HUES6 (cell line): ENCODE data around the gene MYH15.
"Not testable (repeated sequence)": the region's sequence is repeated elsewhere in the genome, so short reads cannot be mapped to it uniquely, and the experiment has no call there.

Experiments
- H3K27ac ChIP-seq: 2 replicates; pipeline ENCODE4 v1.7.0; 2013; ENCODE audit warnings: low read depth, mild to moderate bottlenecking, low read length, inconsistent platforms
- H3K27me3 ChIP-seq: 2 replicates; pipeline ENCODE4 v1.6.1; 2013; ENCODE audit warnings: low read length; ENCODE audit not compliant: control insufficient read depth, insufficient read depth
- H3K36me3 ChIP-seq: 2 replicates; pipeline ENCODE4 v1.6.1; 2013; ENCODE audit warnings: low read length; ENCODE audit not compliant: control insufficient read depth, insufficient read depth
- H3K4me1 ChIP-seq: 2 replicates; pipeline ENCODE4 v1.6.1; 2013; ENCODE audit warnings: low read length; ENCODE audit not compliant: control insufficient read depth, insufficient read depth
- H3K4me3 ChIP-seq: 2 replicates; pipeline ENCODE4 v1.5.1; 2013; ENCODE audit warnings: low read depth, low read length
- H3K9ac ChIP-seq: one replicate; pipeline ENCODE4 v1.6.1; 2013; ENCODE audit warnings: mild to moderate bottlenecking, low read length
- H3K9me3 ChIP-seq: 2 replicates; pipeline ENCODE4 v1.6.1; 2013; ENCODE audit warnings: low read depth, low read length; ENCODE audit not compliant: control insufficient read depth, insufficient read depth

The MYH15 gene

DNA sequence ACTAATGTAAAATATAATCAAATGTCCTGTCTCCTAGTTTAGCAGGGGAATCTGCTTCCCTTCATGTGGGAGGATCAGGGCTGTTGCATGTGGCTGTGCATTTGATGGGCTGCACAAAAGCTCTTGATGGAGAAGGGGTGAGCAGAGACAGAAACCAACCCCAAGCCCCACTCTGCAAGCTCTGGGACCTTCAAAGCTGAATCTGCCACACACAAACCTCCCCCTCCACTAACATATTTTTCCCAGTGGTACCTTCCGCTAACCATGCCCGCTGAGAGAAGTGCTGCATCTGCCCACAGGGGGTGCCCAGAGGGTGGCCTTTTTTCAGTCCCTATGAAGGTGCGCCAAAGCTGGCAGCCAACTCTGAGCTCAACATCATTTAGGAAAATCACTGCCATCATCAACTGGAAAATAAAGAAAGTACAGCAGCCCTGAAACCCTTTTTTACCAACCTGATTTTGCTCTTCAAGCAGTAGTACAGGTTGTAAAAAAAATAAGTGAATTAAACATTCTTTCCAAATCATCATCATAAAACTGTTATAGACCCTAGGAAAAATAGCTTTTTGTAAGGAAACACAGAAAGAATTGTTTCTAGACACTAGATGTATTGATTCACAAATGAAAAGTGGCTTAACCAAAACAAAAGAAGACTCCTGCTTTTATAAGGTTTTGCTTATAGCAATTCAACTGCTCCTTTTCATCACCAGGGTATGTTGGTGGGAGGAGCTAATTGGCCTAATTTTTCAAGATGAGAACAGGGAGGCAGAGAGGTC lies 117.1 kb downstream of the MYH15 start:
- Histone ChIP-seq H3K4me3 (no peak overlapping the region), H3K36me3 (no peaks in the 10 kb centered on the region), H3K9me3 (no peaks in the 10 kb centered on the region), H3K4me1 (peaks cover 13% of the 10 kb centered on the region; the same call in 1 of the 2 replicates), H3K9ac (no peak overlapping the region), H3K27ac (no peak overlapping the region), H3K27me3 (no peaks in the 10 kb centered on the region)

DNA sequence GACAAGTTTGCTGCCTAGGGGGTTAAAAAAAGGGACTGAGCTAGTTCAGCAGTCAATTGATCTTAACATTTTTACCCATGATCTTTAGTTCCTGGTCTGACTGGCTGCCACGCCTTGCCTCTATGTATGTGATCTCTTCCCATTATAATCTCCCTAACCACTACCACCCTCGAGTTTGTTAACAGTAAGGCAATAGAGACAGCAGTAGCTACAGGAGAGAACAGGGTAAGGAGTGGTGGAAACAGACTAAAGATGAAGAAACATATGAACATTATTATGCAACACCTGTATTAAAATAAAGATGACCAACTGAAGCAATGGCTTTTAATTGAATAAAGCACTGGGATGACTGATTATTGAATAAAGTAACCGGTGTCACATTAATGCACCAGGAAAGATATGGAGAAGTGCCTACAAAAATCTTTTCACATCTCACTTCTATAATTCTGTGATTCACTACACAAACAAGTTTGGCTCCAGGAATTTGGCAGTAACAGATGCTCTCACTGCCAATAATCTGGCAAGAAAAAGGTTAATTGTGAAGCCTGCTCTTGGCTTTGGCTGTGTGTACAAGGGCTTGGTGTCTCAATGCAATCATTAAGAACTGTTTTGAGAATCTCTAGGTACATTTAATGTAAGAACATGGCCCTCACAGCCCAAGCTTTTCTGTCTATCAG lies 118.3 kb downstream of the MYH15 start:
- Histone ChIP-seq H3K4me3 (no peak overlapping the region), H3K9ac (no peak overlapping the region), H3K27ac (no peak overlapping the region), H3K27me3 (no peaks in the 10 kb centered on the region), H3K9me3 (no peaks in the 10 kb centered on the region), H3K4me1 (peaks cover 13% of the 10 kb centered on the region; the same call in 1 of the 2 replicates), H3K36me3 (no peaks in the 10 kb centered on the region)

- Histone ChIP-seq H3K9ac (no peak overlapping the region), H3K27ac (no peak overlapping the region), H3K4me3 (no peak overlapping the region), H3K9me3 (no peaks in the 10 kb centered on the region), H3K27me3 (no peaks in the 10 kb centered on the region), H3K4me1 (peaks cover 13% of the 10 kb centered on the region; the same call in 1 of the 2 replicates), H3K36me3 (no peaks in the 10 kb centered on the region)
Measured at GRCh38 chr3:108389372-108389771, 121.0 kb downstream of the MYH15 start.

GRCh38 chr3:108388136-108389132 lies 122.0 kb downstream of the MYH15 start:
- H3K4me1 ChIP-seq: peaks cover 13% of the 10 kb centered on the region; the same call in 1 of the 2 replicates
- H3K27ac ChIP-seq: no peak overlapping the region
- no peak overlapping the region for H3K4me3 ChIP-seq
- H3K36me3 ChIP-seq: no peaks in the 10 kb centered on the region
- no peaks in the 10 kb centered on the region for H3K27me3 ChIP-seq
- H3K9ac ChIP-seq: no peak overlapping the region
- H3K9me3 ChIP-seq: no peaks in the 10 kb centered on the region

DNA sequence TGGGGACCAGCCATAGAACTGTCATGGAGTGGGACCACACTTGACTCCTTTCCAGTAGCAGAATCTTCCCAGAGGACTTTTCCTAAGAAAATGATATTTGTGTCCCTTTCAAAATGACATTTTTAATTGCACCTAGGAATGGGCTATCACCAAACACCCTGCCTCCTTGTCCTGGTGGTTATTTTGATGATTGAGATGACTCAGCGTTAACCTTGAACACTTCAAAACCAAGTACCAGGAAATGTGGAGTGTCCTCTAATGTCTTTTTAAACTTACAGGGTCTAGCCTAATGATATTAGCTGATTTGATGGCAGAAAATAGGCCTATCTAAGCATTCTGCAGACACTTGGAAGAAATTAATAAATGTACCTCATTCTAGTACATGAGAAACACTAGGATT lies 123.3 kb downstream of the MYH15 start:
- no peak overlapping the region for H3K27ac ChIP-seq
- H3K4me3 ChIP-seq: no peak overlapping the region
- H3K9ac ChIP-seq: no peak overlapping the region
- no peaks in the 10 kb centered on the region for H3K36me3 ChIP-seq
- H3K4me1 ChIP-seq: peaks cover 13% of the 10 kb centered on the region; the same call in 1 of the 2 replicates
- no peaks in the 10 kb centered on the region for H3K9me3 ChIP-seq
- H3K27me3 ChIP-seq: no peaks in the 10 kb centered on the region

DNA sequence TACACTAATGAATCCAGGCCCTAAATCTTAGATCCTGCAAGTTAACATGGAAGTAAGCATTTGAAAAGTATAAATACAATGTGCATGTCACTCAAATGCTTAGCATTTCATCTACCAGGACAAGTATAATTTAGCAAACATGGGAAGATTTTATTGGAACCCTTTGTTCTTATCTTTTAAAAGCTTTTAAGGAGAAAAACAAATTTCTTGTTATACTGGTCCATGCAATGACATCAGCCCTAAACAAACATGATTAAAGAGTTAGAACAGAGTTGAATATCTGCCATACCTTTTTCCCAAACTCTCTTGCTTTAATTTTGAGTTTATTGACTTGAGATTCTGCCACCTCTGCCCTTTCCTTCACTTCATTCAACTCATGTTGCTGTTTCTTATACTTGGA lies 127.1 kb downstream of the MYH15 start:
- Histone ChIP-seq H3K27me3 (no peaks in the 10 kb centered on the region), H3K9ac (no peak overlapping the region), H3K4me1 (peaks cover 9% of the 10 kb centered on the region), H3K27ac (no peak overlapping the region), H3K36me3 (no peaks in the 10 kb centered on the region), H3K4me3 (no peak overlapping the region), H3K9me3 (no peaks in the 10 kb centered on the region)

DNA sequence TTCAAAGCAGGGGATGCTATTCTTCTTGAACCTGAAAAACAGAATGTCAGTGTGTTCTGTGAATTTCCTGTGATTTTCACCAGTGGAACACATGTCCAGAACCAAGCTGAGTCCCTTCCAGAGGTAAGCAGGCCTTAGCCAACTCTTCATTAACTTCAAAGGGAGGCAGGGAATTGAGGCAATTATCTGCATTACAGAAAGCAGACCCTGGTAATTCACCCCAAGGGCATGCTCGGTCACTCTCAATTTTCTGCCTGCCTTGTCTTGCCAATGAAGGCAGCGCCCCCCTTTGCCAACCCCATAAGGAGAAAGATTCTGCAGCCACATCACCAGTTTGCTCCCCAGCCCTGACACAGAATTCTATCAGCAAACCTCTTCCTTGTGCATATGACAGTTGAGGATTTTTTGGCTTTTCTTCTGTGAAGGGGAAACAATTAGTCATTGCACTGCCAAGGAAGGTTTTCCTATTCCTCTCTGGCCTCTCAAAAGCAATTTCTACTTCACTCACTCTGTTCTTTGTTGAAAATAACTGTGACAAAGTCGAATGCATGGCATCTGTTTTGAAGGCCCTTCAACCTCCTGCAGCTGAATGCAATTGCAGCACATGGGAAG lies 128.8 kb downstream of the MYH15 start:
- Histone ChIP-seq H3K9me3 (no peaks in the 10 kb centered on the region), H3K4me3 (no peak overlapping the region), H3K27ac (no peak overlapping the region)

DNA sequence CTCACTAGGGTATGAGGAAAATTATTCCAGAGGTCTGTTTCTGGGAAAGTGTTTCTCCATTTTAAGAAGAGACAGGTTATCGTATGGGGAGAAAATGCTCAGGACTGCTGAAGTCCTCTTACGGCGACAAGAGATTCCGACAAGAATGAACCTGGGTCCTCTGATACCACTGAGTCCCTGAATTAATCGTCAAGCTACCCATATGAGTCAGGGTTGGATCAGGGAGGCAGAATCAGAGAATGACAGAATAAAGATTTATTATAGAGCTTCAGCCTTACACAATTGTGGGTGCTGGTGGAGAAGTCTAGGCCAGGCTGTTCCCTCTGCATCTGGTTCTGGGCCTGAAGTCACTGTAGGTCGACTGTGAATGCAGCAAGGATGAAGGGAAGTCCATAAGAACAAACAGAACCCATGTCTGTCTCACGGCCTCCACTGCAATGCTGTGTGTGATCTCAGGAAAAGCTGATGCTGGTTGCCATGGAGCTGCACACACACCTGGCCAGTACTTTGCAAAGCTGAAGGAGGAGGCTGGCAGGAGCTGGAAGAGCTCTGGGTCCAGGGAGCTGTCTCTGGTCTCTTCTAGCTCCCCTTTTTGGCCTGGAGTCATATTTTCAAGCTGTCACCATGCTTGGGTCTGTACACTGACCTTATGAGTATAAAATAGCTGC lies 130.1 kb downstream of the MYH15 start:
- Histone ChIP-seq H3K27ac (no peak overlapping the region), H3K9ac (no peak overlapping the region), H3K4me1 (peaks cover 16% of the 10 kb centered on the region), H3K4me3 (no peak overlapping the region), H3K9me3 (no peaks in the 10 kb centered on the region), H3K27me3 (no peaks in the 10 kb centered on the region), H3K36me3 (no peaks in the 10 kb centered on the region)

More for the DNA sequence above, 128.8 kb downstream of the MYH15 start:
- Histone ChIP-seq H3K9ac (no peak overlapping the region), H3K36me3 (no peaks in the 10 kb centered on the region), H3K27me3 (no peaks in the 10 kb centered on the region), H3K4me1 (peaks cover 16% of the 10 kb centered on the region)

DNA sequence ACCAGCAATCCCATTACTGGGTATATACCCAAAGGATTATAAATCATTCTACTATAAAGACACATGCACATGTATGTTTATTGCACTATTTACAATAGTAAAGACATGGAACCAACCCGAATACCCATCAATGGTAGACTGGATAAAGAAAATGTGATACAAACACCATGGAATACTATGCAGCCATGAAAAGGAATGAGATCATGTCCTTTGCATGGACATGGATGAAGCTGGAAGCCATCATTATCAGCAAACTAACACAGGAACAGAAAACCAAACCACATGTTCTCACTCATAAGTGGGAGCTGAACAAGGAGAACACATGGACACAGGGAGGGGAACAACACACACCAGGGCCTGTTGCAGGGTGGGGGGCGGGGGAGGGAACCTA lies 131.4 kb downstream of the MYH15 start:
- not testable (repeated sequence) for H3K27me3 ChIP-seq, H3K9me3 ChIP-seq, H3K27ac ChIP-seq, H3K9ac ChIP-seq, H3K36me3 ChIP-seq, H3K4me3 ChIP-seq
- peaks cover 16% of the 10 kb centered on the region for H3K4me1 ChIP-seq
